HEK293 (cell line): ENCODE results near the gene XRN2.
A peak's percentile ranks its signal among the peaks of the same experiment; 100 is the strongest.

ENCODE experiments used
- CTCF ChIA-PET: fragments of 350-600 bp; formaldehyde crosslinking; extraction: SDS; loops from one replicate; lab custom pipeline; 2021; ENCODE audit warnings: antibody characterized with exemption; lab: Yijun Ruan, JAX
- POLR2A ChIA-PET: fragments of 300-600 bp; formaldehyde crosslinking; extraction: SDS; loops from one replicate; lab custom pipeline; 2020; ENCODE audit warnings: antibody characterized with exemption, inconsistent platforms; lab: Yijun Ruan, JAX
- H3K27ac ChIP-seq: fragments of 200-500 bp; sonication (Bioruptor generic); 2 replicates; pipeline ENCODE4 v1.5.1; 2014; ENCODE audit warnings: low read depth, low read length, control low read depth, inconsistent platforms; ENCODE audit errors: extremely low read depth
- H3K36me3 ChIP-seq, 2 experiments: fragments of 200-500 bp in 1 of 2; sonication (Bioruptor generic) in 1 of 2; 1 replicate in 1 of 2; 2 replicates in 1 of 2; pipeline ENCODE4 v1.5.1; 2014 to 2017; ENCODE audit warnings: inconsistent platforms in 2 of 2, low read length in 2 of 2; ENCODE audit not compliant: control insufficient read depth in 2 of 2, insufficient read depth in 1 of 2
- H3K4me1 ChIP-seq: fragments of 200-500 bp; sonication (Bioruptor generic); 2 replicates; pipeline ENCODE4 v1.5.1; 2014; ENCODE audit warnings: mild to moderate bottlenecking, low read length, inconsistent platforms; ENCODE audit not compliant: control insufficient read depth, insufficient read depth
- H3K4me3 ChIP-seq: 2 replicates; pipeline ENCODE4 v1.5.1; 2011; ENCODE audit warnings: low read depth, mild to moderate bottlenecking, control low read depth, low read length, moderate library complexity
- H3K9me3 ChIP-seq: fragments of 200-500 bp; sonication (Bioruptor generic); 2 replicates; pipeline ENCODE4 v1.5.1; 2014; ENCODE audit warnings: low read depth, low read length, inconsistent platforms; ENCODE audit not compliant: control insufficient read depth, insufficient read depth
- CTCF ChIP-seq: fragments of 450-650 bp; formaldehyde crosslinking; IDR thresholded peaks from 2 replicates; pipeline ENCODE4 v1.5.1; 2016; ENCODE audit warnings: missing biosample characterization, missing genetic modification characterization
- EGR2 ChIP-seq: fragments of 450-650 bp; formaldehyde crosslinking; IDR thresholded peaks from 2 replicates; pipeline ENCODE4 v1.5.1; 2016; ENCODE audit warnings: low read depth, missing biosample characterization, missing genetic modification characterization
- KLF7 ChIP-seq: fragments of 450-650 bp; formaldehyde crosslinking; IDR thresholded peaks from 2 replicates; pipeline ENCODE4 v1.5.1; 2016; ENCODE audit warnings: missing biosample characterization, missing genetic modification characterization, borderline replicate concordance
- MEIS1 ChIP-seq: sonication (generic); formaldehyde crosslinking; IDR thresholded peaks from 2 replicates; pipeline ENCODE4 v1.8.1; 2022; ENCODE audit warnings: missing genetic modification reagents, mild to moderate bottlenecking, borderline replicate concordance
- OSR2 ChIP-seq: fragments of 450-650 bp; formaldehyde crosslinking; IDR thresholded peaks from 2 replicates; pipeline ENCODE4 v1.5.1; 2016; ENCODE audit warnings: missing biosample characterization, missing genetic modification characterization
- PBX3 ChIP-seq: sonication (generic); formaldehyde crosslinking; IDR thresholded peaks from 2 replicates; pipeline ENCODE4 v1.8.1; 2022; ENCODE audit warnings: mild to moderate bottlenecking, moderate library complexity, missing genetic modification reagents
- TCF7L2 ChIP-seq: IDR thresholded peaks from 2 replicates; pipeline ENCODE4 v1.6.1; 2011; ENCODE audit warnings: low read depth, mild to moderate bottlenecking, inconsistent platforms, low read length, moderate library complexity, borderline replicate concordance
- ZBTB17 ChIP-seq: fragments of 450-650 bp; formaldehyde crosslinking; IDR thresholded peaks from 2 replicates; pipeline ENCODE4 v1.5.1; 2016; ENCODE audit warnings: missing biosample characterization, missing genetic modification characterization
- ZBTB26 ChIP-seq: fragments of 450-650 bp; formaldehyde crosslinking; optimal IDR thresholded peaks from 2 replicates; pipeline ENCODE3; 2016; ENCODE audit warnings: missing biosample characterization, mild to moderate bottlenecking, missing genetic modification characterization
- ZFHX2 ChIP-seq: fragments of 450-650 bp; formaldehyde crosslinking; conservative IDR thresholded peaks from 2 replicates; pipeline ENCODE4 v1.5.1; 2016; ENCODE audit warnings: missing biosample characterization, missing genetic modification characterization
- ZFP41 ChIP-seq: fragments of 450-650 bp; formaldehyde crosslinking; IDR thresholded peaks from 2 replicates; pipeline ENCODE4 v1.5.1; 2016; ENCODE audit warnings: missing biosample characterization, missing genetic modification characterization, borderline replicate concordance
- ZNF114 ChIP-seq: fragments of 450-650 bp; formaldehyde crosslinking; IDR thresholded peaks from 2 replicates; pipeline ENCODE4 v1.5.0; 2017; ENCODE audit warnings: missing biosample characterization, missing genetic modification characterization
- ZNF202 ChIP-seq: fragments of 450-650 bp; formaldehyde crosslinking; IDR thresholded peaks from 2 replicates; pipeline ENCODE4 v1.5.1; 2016; ENCODE audit warnings: missing biosample characterization, missing genetic modification characterization, borderline replicate concordance
- ZNF274 ChIP-seq, 2 experiments: fragments of 200-500 bp in 1 of 2; fragments of 450-650 bp in 1 of 2; sonication (Bioruptor generic) in 1 of 2; formaldehyde crosslinking in 1 of 2; IDR thresholded peaks; 2 replicates each; pipeline versions ENCODE4 v1.5.1 to v1.6.1; 2014 to 2016; ENCODE audit warnings: borderline replicate concordance in 1 of 2, inconsistent platforms in 1 of 2, low read length in 1 of 2, missing biosample characterization in 1 of 2, missing genetic modification characterization in 1 of 2
- ZNF302 ChIP-seq: fragments of 450-650 bp; formaldehyde crosslinking; IDR thresholded peaks from 2 replicates; pipeline ENCODE4 v1.5.1; 2016; ENCODE audit warnings: missing biosample characterization, missing genetic modification characterization, low read depth
- ZNF350 ChIP-seq: fragments of 450-650 bp; formaldehyde crosslinking; IDR thresholded peaks from 2 replicates; pipeline ENCODE4 v1.5.0; 2017; ENCODE audit warnings: missing biosample characterization, mild to moderate bottlenecking, missing genetic modification characterization
- ZNF354C ChIP-seq: fragments of 450-650 bp; formaldehyde crosslinking; IDR thresholded peaks from 2 replicates; pipeline ENCODE4 v1.5.1; 2016; ENCODE audit warnings: missing biosample characterization, missing genetic modification characterization, low read depth, borderline replicate concordance
- ZNF366 ChIP-seq: fragments of 450-650 bp; formaldehyde crosslinking; conservative IDR thresholded peaks from 2 replicates; pipeline ENCODE4 v1.5.1; 2016; ENCODE audit warnings: missing biosample characterization, missing genetic modification characterization
- ZNF416 ChIP-seq: fragments of 450-650 bp; formaldehyde crosslinking; IDR thresholded peaks from 2 replicates; pipeline ENCODE4 v1.5.1; 2016; ENCODE audit warnings: missing biosample characterization, missing genetic modification characterization
- ZNF423 ChIP-seq: fragments of 450-650 bp; formaldehyde crosslinking; IDR thresholded peaks from 2 replicates; pipeline ENCODE4 v1.5.1; 2016; ENCODE audit warnings: missing biosample characterization, missing genetic modification characterization
- ZNF510 ChIP-seq: fragments of 450-650 bp; formaldehyde crosslinking; IDR thresholded peaks from 2 replicates; pipeline ENCODE4 v1.5.1; 2018; ENCODE audit warnings: mild to moderate bottlenecking, missing genetic modification characterization, missing biosample characterization; ENCODE audit not compliant: insufficient replicate concordance
- ZNF558 ChIP-seq: fragments of 450-650 bp; formaldehyde crosslinking; IDR thresholded peaks from 2 replicates; pipeline ENCODE4 v1.5.1; 2016; ENCODE audit warnings: missing biosample characterization, missing genetic modification characterization
- ZNF585B ChIP-seq: fragments of 450-650 bp; formaldehyde crosslinking; IDR thresholded peaks from 2 replicates; pipeline ENCODE4 v1.5.1; 2016; ENCODE audit warnings: missing biosample characterization, missing genetic modification characterization
- ZNF621 ChIP-seq: fragments of 450-650 bp; formaldehyde crosslinking; IDR thresholded peaks from 2 replicates; pipeline ENCODE4 v1.5.1; 2017; ENCODE audit warnings: missing biosample characterization, missing genetic modification characterization
- ZNF629 ChIP-seq: fragments of 450-650 bp; formaldehyde crosslinking; IDR thresholded peaks from 2 replicates; pipeline ENCODE4 v1.5.1; 2017; ENCODE audit warnings: missing biosample characterization, missing genetic modification characterization
- ZNF76 ChIP-seq: fragments of 450-650 bp; formaldehyde crosslinking; IDR thresholded peaks from 2 replicates; pipeline ENCODE4; 2016; ENCODE audit warnings: low read depth, missing biosample characterization, missing genetic modification characterization, borderline replicate concordance
- TF ChIP-seq, protein P1 (sequence below): fragments of 450-650 bp; formaldehyde crosslinking; IDR thresholded peaks from 2 replicates; pipeline ENCODE4 v1.5.1; 2016; ENCODE audit warnings: missing biosample characterization, missing genetic modification characterization
- TF ChIP-seq, protein P2 (sequence below): fragments of 450-650 bp; formaldehyde crosslinking; IDR thresholded peaks from 2 replicates; pipeline ENCODE4 v1.5.1; 2016; ENCODE audit warnings: missing biosample characterization, missing genetic modification characterization

The XRN2 gene

DNA sequence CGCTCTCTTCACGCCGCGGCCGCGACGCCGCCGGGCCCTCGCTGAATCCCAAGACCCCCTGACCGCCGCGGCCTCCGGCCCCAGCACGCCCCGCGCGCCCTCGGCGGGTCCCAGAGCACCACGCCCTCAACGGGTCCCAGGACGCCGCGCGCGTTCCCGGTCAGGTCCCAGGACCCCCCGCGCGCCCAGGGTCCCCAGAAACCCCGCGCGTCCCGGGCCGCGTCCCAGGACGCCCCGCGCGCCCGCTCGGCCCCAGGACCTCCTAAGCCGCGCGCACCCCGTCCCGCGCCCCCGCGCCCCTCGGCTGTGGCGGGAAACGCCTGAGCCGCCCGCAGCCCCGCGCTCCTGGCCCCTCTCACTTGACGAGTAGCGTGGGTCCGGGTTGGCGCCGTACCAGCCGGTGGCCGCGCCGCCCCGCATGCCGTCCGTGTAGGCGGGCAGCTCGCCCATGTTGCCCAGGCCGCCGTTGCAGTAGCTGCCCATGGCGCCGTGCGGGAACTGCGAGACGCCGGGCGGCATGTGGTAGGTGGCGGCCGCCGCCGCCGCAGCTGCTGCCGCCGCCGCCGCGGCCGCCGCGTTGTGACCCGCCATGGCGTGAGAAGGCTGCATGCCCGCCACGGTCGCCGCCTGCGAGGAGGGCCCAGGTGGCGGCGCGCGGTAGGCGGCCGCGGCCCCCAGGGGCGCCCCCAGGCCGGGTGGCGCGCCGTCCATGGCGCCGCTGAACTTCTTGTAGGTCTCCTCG, 93.6 kb downstream of the XRN2 start:
- CTCF ChIA-PET, result interaction anchor here (0.6 kb wide), 1 partner anchor 107 kb away, joined by 3 read pairs; no protein-coding TSS in a partner anchor
- no peaks in the 10 kb centered on the region for H3K9me3 ChIP-seq
- H3K27ac ChIP-seq, result peak overlapping the region; percentile 95; the same call in 1 of the 2 replicates
- peak overlapping the region; percentile 53 for H3K4me3 ChIP-seq
- peaks cover 16% of the 10 kb centered on the region for H3K4me1 ChIP-seq
- POLR2A ChIA-PET, result interaction anchor here (0.5 kb wide), 1 partner anchor 94 kb away, joined by 3 read pairs; the partner anchor contains the start of gene XRN2
- H3K36me3 ChIP-seq, result no peaks in the 10 kb centered on the region
- no peak for TF ChIP-seq ZNF302 (tag by site-specific recombination)
- no peak for TF ChIP-seq ZFP41 (tag by site-specific recombination)
- no peak for TF ChIP-seq ZNF114
- TF ChIP-seq, protein P1, sequence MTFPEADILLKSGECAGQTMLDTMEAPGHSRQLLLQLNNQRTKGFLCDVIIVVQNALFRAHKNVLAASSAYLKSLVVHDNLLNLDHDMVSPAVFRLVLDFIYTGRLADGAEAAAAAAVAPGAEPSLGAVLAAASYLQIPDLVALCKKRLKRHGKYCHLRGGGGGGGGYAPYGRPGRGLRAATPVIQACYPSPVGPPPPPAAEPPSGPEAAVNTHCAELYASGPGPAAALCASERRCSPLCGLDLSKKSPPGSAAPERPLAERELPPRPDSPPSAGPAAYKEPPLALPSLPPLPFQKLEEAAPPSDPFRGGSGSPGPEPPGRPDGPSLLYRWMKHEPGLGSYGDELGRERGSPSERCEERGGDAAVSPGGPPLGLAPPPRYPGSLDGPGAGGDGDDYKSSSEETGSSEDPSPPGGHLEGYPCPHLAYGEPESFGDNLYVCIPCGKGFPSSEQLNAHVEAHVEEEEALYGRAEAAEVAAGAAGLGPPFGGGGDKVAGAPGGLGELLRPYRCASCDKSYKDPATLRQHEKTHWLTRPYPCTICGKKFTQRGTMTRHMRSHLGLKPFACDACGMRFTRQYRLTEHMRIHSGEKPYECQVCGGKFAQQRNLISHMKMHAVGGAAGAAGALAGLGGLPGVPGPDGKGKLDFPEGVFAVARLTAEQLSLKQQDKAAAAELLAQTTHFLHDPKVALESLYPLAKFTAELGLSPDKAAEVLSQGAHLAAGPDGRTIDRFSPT (tag by site-specific recombination), result no peak
- TF ChIP-seq ZNF354C (tag by site-specific recombination), result no peak
- TF ChIP-seq ZNF274 (IDR thresholded peaks at IDR 0.05; ENCODE audit: low read length), result no peak
- TF ChIP-seq ZNF274 (tag by site-specific recombination; IDR thresholded peaks at IDR 0.05; ENCODE audit: borderline replicate concordance), result no peak
- TF ChIP-seq ZNF76 (tag by site-specific recombination), result peak; percentile 89
- TF ChIP-seq ZBTB17, result no peak
- TF ChIP-seq ZNF350 (tag by site-specific recombination), result no peak
- TF ChIP-seq MEIS1, result 0 out of 2 replicates have a peak, but pooled peaks have one; percentile 26
- no peak for TF ChIP-seq ZNF558 (tag by site-specific recombination)
- no peak for TF ChIP-seq TCF7L2
- no peak for TF ChIP-seq OSR2
- 0 out of 2 replicates have a peak, but pooled peaks have one; percentile 51 for TF ChIP-seq PBX3 (CRISPR knock-in tag)
- TF ChIP-seq ZNF366, result no peak
- peak; percentile 70; the same call in 1 of the 2 replicates for TF ChIP-seq EGR2 (tag by site-specific recombination)
- TF ChIP-seq ZNF423 (tag by site-specific recombination), result no peak
- TF ChIP-seq ZNF629 (tag by site-specific recombination), result no peak
- TF ChIP-seq ZNF202, result no peak
- no peak for TF ChIP-seq ZNF585B (tag by site-specific recombination)
- no peak for TF ChIP-seq ZNF510 (tag by site-specific recombination)
- no peak for TF ChIP-seq ZNF621 (tag by site-specific recombination)
- peak; percentile 85 for TF ChIP-seq ZFHX2
- TF ChIP-seq CTCF (tag by site-specific recombination), result no peak
- no peak for TF ChIP-seq KLF7 (tag by site-specific recombination)
- TF ChIP-seq ZNF416 (tag by site-specific recombination), result no peak
- TF ChIP-seq, protein P2, sequence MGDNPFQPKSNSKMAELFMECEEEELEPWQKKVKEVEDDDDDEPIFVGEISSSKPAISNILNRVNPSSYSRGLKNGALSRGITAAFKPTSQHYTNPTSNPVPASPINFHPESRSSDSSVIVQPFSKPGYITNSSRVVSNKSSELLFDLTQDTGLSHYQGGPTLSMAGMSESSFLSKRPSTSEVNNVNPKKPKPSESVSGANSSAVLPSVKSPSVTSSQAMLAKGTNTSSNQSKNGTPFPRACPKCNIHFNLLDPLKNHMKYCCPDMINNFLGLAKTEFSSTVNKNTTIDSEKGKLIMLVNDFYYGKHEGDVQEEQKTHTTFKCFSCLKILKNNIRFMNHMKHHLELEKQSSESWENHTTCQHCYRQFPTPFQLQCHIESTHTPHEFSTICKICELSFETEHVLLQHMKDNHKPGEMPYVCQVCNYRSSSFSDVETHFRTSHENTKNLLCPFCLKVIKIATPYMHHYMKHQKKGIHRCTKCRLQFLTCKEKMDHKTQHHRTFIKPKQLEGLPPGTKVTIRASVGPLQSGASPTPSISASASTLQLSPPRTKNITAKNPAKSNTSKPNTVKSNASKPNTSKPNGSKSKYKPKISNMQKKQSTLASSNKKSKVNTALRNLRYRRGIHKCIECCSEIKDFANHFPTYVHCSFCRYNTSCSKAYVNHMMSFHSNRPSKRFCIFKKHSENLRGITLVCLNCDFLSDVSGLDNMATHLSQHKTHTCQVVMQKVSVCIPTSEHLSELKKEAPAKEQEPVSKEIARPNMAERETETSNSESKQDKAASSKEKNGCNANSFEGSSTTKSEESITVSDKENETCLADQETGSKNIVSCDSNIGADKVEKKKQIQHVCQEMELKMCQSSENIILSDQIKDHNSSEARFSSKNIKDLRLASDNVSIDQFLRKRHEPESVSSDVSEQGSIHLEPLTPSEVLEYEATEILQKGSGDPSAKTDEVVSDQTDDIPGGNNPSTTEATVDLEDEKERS, result no peak
- peak; percentile 79 for TF ChIP-seq ZBTB26 (tag by site-specific recombination)
